Activated CD4-positive, alpha-beta T cell treated with anti-CD3 and anti-CD28 coated beads for 4 hours (primary cell): ENCODE results near the gene IMPA2.
A peak's percentile ranks its signal among the peaks of the same experiment; 100 is the strongest.
"Not testable (repeated sequence)": the region's sequence is repeated elsewhere in the genome, so short reads cannot be mapped to it uniquely, and the experiment has no call there.

Source experiments
- DNase-seq, 2 donors: peaks; one replicate each; pipeline ENCODE4 v3.0.0-alpha.2; 2020

Gene IMPA2

DNA sequence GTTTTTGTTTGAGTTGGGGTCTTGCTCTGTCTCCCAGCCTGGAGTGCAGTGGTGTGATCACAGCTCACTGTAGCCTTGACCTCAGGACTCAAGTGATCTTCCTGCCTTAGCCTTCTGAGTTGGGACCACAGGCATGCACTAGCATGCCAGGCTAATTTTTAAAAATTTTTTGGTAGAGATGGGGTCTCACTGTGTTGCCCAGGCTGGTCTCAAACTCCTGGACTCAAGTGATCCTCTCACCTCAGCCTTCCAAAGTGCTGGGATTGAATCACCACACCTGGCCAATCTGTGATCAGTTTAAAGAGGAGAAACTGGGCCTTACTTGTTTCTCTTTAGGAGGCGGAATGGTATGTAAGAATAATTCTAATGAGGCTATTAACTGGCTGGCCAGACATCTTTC lies 49.9 kb downstream of the IMPA2 start:
- DNase-seq, result no peak

DNA sequence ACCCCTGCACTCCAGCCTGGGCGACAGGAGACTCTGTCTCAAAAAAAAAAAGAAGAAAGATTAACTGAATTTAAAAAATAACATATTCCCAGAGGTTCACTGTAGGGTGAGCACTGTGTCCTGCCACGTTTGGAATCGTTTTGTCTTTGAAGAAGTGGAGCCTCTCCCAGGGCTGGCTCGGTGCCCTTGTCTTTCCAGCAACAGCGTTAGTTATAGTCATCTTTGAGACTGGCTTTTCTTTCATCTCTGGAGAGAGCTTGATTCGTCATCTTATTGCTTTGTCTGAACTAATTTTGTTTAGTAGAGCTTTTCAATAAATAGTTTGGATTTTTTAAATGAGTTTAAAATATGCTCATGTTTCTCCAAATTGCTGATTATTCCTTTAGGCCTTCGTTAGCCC lies 50.5 kb downstream of the IMPA2 start:
- no peak for DNase-seq

DNA sequence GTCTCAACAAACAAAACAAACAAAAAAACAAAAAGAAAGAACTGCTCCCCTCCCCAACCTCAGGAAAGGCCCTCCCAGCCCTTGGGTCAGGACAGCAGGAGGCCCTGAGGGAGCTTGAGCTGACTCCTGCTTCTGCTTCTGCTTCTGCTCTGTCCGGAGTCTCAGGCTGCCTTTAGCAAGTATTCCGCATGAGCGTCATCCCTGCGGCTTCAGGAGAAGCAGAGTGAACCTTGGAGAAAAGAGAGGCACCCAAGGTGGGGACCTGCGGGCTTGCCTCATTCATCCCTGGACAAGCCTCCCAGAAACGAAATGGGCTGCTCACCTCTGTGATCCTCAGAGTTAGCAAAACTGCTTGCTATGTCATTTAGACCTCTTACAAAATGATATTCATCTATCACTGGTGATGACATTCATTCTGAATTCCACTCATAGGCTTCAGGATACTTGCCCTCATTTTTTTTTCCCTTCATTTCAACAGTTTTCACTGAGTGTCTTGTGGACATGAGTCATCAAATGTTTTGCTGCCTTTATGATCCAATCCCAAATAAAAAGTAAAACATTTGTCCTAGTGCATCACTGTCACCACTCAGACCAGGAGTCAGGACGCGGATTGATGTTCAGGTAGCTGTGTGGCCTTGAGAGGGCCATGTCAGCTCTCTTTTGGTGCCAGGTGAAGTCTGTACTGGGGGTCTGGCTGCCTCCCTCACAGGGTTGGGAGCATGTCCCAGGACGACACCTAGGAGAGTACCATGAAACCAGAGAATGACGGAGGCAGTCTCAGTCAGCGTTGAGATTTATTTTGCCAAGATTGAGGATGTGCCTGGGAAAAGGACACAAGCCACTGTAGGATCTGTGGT lies 51.7 kb downstream of the IMPA2 start:
- no peak for DNase-seq

GRCh38 chr18:12033643-12034025 lies 52.3 kb downstream of the IMPA2 start:
- DNase-seq, result no peak

DNA sequence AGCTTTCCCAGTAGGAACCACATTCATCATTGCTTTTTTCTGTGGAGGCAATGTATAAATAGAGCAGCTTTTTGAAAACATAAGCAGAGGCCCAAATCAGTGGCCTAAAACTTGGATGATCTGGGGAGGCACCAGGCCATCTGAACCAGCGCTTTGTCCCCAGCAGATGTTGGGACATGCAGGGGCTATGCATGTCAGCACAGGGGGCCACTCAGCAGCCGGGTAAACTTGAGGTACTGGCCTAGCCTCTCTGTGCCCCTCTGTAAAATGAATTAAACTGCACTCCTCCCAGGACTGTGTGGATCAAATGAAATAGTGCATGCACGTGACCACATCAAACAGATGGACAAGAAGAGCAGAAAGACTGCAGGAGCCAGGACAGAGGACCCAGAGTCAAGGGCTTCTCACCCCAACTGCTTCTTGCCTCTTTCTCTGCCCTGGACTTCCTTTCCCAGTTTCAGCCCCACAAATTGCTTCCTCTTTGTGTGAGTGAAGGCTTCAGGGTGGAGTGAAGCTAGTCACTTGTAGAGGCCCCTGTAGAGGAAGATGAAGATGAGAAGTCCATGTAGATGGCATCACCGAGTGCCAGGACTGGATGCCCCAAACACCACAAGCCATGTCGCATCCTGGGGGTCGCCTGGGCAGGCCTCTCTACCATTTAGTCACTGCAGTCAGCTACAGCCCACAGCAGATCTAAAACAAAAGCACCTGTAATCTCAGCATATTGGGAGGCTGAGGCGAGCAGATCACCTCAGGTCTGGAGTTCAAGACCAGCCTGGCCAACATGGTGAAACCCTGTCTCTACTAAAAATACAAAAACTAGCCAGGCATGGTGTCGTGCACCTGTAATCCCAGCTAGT lies 53.2 kb downstream of the IMPA2 start:
- DNase-seq, result no peak

DNA sequence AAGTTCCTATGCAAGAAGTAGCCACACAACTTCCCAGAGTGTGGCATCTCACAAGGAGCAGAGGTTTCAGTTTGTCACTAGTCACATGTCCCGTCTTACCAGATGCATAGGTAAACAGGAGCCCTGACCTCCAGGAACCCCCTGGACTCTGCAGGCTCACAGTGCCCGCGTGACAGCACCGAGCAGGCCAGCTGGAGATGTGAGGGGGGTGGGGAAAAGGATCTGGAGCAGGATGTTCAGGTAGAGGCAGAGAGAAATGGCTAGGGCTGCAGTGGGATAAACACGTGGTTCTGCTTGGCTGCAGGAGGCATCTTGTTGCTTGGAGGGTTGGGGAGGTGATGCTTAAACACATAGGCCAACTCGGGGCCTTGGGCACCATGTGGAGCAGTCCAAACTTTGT lies 54.2 kb downstream of the IMPA2 start:
- DNase-seq, result no peak

DNA sequence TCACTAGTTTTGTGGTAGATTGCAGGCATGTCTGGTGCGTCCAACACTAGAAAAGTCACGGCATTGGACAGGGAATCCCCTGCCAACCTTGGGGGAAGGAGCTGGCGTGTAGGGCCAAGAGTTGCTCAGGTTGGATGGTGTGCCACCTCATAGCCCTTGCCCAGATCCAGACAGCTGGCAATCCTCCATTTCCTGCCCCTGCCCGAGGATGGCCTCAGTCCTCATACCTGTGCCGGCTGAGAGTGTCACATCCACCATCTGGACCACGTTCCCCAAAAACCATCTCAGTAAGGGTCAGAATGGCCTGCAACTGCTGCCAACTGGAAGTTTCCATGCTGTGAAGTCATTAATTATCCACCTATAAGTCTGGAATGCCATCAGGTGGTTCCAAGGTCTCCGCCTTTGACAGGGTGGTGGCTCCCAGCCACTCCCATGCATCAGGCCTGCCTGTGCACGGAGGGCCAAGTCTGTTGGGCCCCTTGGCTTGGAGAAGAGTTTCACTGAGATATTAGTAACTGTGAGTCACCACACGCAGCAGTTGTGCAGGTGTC lies 55.0 kb downstream of the IMPA2 start:
- DNase-seq, result no peak

DNA sequence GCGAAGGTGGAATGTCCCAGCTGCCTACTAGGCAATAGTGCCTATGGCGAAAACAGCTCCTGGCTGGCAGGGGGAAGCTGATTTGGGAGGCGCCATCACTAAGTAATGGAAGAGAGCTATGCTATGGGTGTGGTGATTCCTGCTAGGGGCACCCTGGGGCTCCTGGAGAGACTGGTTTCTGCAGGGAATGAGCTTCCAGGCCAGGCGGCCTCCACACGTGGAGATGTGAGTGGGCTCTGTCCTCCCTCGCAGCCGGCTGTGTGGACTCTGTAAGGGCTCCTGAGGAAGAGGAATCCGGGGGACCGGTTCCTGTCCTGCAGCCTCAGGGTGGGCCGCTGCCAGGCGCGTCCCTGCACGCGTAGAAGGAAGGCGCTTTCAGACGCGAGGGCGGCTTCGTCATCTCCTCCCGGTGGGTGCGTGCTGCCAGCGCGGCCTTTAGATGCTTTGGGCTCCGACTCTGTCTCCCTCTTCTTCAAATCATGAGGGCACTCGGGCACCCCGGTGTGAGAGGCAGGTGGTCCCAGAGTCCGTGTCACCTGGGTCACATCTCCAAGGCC lies 56.9 kb downstream of the IMPA2 start:
- peak; percentile 16 to 36 for DNase-seq

DNA sequence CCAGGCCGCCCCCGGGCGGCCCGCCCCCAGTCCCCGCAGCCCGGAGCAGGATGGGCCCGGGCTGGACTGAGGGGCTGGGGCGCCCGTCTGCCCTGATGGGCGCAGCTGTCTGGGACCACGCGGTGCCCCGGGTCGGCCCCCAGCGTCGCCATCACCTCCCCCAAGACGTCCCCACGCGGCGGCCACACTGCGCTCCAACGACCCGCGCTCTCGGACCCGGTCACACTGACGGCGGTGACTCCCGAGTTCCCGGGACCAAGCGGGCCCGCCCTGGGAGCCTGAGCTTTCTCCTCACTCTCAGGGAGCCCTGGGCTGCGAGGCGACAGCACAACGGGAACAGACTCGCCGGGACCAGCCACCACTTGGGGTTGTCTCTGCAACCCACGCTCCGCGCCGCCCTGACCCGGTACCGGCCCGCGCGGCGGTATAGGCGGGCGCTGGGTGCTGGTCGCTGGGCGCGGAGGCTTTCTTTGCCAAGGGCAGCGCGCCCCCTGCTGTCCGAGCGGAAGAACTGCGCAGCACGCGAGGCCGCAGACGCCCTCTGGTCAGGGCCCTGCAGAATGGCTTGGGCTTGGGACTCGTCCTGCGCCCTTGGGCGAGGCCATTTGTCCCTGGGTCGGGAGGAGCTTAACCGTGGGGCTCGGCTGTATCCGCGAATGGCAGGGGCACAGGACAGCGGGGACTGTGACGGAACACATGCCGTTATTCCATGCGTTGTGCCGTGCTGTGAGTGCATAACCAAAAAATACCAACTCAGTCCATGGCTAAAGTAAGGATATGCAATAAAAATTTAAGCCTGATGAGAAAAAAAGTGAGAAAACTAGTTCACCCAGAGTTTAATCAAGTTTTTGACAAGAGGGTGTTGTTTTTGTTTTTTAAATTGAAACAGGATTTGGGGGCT lies 57.6 kb downstream of the IMPA2 start:
- peak; percentile 69 to 73 for DNase-seq

DNA sequence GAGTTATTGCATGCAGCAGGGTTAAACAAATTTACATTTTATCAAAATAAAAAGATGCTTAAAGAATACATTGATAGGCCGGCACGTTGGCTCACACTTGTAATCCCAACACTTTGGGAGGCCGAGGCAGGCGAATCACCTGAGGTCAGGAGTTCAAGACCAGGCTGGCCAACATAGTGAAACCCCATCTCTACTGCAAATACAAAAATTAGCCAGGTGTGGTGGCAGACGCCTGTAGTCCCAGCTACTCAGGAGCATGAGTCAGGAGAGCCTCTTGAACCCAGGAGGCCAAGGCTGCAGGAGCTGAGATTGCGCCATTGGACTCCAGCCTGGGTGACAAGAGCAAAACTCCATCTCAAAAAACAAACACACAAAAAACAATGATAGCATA lies 58.2 kb downstream of the IMPA2 start:
- DNase-seq, result not testable (repeated sequence)

DNA sequence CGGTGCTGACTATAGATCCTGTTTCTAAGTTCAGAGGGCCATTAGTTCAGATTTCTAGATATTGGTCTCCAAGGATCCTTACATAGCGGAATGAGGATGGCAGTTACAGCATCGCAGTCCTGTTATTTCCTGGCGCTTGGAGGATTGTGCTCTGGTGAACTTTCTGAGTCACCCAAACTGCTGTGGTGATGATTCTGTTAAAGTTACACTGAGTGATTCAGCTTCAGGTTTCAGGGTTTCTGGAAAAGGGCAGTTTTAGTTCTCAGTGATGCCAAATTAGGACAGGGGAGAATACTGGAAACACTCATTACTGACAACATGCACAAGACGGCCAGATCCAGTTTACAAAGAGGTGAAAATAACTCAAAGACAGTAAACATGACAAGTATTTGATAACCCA lies 60.3 kb downstream of the IMPA2 start:
- no peak for DNase-seq

DNA sequence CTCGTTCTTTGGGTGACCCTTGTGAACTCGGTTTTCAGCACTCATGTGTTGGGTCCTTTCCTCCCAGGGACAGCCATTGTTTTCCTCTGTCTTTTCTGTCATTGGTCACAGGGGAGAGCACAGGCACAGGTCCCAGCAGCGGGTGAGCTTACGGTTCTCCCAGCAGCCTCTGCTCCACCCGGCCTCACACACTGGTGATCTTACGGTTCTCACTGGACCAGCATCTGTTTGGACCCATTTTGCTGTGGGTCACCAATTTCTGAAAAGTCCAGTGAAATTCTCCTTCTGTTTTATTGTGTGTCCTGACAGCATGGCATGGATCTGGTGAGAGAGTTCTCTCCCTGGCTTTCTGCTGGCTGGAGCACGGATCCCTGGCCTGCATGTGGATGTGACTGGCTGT lies 62.5 kb downstream of the IMPA2 start:
- DNase-seq, result no peak

DNA sequence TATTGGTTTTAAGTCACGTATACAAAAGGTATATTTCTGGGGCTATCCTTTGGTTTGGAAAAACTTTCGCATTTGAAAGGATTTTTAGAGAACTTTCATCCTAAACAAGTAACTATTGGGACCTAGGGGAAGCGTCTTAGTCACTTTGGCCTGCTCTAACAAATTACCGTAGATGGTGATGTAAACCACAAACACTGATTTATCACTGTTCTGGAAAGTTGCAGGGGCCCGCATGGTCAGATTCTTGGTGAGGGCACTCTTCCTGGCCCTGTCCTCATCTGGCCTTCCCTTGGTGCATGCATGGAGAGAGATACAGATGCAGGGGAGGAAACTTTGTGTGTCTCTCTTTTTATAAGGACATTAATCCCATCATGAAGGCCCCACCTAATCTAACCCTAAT lies 63.3 kb downstream of the IMPA2 start:
- DNase-seq, result no peak

DNA sequence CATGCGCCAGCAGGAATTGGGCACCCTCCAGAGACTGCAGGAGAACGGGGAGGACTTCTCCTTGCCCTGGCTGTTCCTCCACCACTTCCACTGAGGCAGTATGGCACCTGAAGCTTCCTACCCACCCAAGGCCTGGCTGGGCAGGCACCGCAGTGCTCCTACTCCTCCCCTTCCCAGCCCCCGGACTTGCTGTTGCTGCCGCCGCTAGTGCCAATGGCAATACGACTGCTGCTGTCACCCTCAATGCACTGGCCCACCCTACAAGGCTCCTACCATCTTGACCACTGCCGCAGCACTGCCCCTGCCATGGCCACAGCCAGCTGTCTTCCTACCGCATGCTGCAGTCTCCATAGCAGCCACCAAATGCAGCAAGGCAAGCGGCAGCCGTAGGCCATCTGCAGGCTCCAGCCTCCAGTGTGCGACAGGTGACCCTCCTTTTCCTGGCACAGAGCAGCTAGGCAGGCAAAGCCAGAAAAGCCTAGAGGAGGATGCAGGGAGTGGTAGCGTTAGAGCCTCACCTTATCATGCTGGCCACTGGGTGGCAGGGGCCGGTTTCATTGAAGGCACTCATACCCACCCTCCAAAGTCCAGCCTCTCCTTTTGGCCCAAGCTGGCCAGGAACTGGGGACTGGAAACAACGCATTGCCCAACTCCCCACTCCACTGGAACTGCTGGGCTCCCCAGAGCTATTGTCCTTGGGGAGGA lies 64.9 kb downstream of the IMPA2 start:
- no peak for DNase-seq

GRCh38 chr18:12046751-12047335 lies 65.5 kb downstream of the IMPA2 start:
- DNase-seq, result no peak

GRCh38 chr18:12048010-12048826 lies 66.9 kb downstream of the IMPA2 start:
- DNase-seq, result no peak

DNA sequence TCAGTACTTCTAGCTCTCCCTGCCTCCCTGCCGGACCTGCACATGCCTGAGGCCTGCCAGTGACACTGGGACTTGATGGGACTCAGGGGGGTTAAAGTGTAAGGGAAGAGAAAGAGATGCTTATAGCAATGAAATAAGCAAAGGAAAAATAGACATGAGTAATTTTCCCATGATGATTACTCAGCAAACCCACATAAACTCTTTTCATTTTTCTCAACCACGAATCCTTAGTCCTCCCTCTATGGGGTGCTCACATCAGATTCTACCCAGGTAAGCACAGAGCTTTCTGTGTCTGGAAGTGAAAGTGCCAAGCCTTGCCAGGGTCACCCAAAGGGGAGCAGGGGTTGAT lies 67.5 kb downstream of the IMPA2 start:
- DNase-seq, result no peak

DNA sequence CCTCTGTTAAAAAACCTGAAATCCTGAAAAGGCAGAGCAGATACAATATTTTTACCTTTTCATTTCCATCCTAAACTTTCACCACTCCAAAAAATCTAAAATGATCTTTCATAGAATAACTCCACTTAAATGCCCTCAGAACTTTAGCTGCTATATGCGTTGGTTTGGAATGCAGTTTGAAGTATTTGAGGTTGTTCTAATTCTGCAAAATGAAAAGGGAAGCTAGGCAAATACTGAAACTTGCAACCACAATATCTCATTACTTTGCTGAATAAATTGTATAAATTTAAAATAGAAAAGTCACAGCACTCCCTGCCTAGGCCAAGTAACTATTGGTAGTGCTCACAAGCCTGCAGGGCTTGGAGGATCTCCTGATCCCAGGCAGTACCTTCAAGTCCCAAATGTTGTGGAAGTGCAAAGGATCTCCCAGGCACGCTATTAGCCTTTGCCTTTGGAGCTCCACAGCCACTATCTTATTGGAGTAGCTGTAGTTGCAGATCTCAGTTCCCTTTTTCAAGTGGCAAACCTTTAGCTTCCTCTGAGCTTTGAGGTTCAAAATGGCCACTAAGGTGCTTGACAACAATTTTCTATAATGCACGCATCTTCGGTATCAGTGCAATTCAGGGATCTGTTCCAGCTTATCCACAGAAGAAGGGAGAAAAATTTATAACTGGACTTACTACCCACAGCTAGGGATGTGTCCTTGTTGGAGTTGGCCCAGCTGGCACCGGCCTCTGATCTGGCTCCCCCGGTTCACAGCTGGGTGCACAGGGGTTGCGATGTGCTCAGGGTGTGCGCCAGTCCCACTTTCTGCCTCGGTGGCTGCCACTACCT lies 68.9 kb downstream of the IMPA2 start:
- DNase-seq, result no peak

DNA sequence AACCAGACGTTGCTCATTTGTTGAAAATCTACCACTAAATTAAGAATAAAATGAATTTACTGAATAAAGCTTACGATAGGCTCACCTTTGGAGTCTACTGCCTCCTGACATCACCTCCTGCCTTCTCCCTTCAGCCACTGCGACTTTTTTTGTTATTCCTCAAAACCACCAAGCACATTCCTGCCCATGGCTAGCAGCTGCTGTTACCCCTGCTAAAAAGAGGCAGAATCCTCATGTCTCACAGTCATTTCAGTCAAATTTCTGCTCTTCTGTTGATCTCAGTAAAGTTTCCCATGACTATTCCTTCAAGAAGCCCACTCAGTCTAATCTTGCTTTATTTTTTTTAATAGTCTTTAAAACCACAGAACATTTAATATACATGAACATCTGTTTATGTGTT lies 71.6 kb downstream of the IMPA2 start:
- DNase-seq, result no peak

GRCh38 chr18:12053289-12053688 lies 72.0 kb downstream of the IMPA2 start:
- no peak for DNase-seq
